Endothelial cell of umbilical vein (primary cell): ENCODE measurements around the gene FRK. TPM values are rescaled to one million over a fixed set of nuclear protein-coding genes. Genes with fewer than 3 reads are reported as not detected.

Experiments used
- BruUV-seq: library from RNA; stranded (reverse); fragments of 400-500 nt; replicated peaks from 2 replicates; lab custom pipeline; 2021; lab: Mats Ljungman, UMichigan
- CTCF ChIA-PET: fragments of 300-600, 350-600 bp; sonication (Branson Sonifier 250); formaldehyde crosslinking; loops from one replicate; lab custom pipeline; 2021; ENCODE audit warnings: antibody characterized with exemption, inconsistent platforms; lab: Charles Lee
- POLR2A ChIA-PET: fragments of 300-600, 350-600 bp; sonication (Branson Sonifier 250); formaldehyde crosslinking; loops from one replicate; lab custom pipeline; 2021; ENCODE audit warnings: antibody characterized with exemption, inconsistent platforms; lab: Charles Lee
- DNase-seq: peaks from one replicate; pipeline ENCODE4 v3.0.0-alpha.2; 2011; ENCODE audit warnings: low read depth, low spot score
- FAIRE-seq: peaks from 2 replicates; lab custom pipeline; 2011; peaks lifted over from hg19 to GRCh38; lab: Jason Lieb, UNC
- H2AFZ ChIP-seq: 2 replicates; pipeline ENCODE4 v1.6.0; 2012; ENCODE audit warnings: low read depth, low read length, control low read depth, inconsistent platforms
- H3K27ac ChIP-seq: 2 replicates; pipeline ENCODE4 v1.5.1; 2011; ENCODE audit warnings: low read depth, mild to moderate bottlenecking, control low read depth, low read length, moderate library complexity; ENCODE audit not compliant: insufficient read depth
- H3K27me3 ChIP-seq, 2 experiments: 2 replicates each; pipeline versions ENCODE4 v1.6.0 to v1.6.1; 2011; ENCODE audit warnings: low read length in 2 of 2, mixed read lengths in 1 of 2; ENCODE audit not compliant: control insufficient read depth in 2 of 2, insufficient read depth in 2 of 2
- H3K36me3 ChIP-seq, 2 experiments: 2 replicates in 1 of 2; 3 replicates in 1 of 2; pipeline ENCODE4 v1.5.1; 2011; ENCODE audit warnings: low read length in 2 of 2, mild to moderate bottlenecking in 1 of 2, moderate library complexity in 1 of 2; ENCODE audit not compliant: control insufficient read depth in 2 of 2, insufficient read depth in 2 of 2; ENCODE audit errors: extremely low read depth in 1 of 2
- H3K4me1 ChIP-seq: 3 replicates; pipeline ENCODE4 v1.5.1; 2011; ENCODE audit warnings: mild to moderate bottlenecking, low read length; ENCODE audit not compliant: control insufficient read depth, insufficient read depth; ENCODE audit errors: extremely low read depth
- H3K4me2 ChIP-seq: 2 replicates; pipeline ENCODE4 v1.6.1; 2011; ENCODE audit warnings: low read length, control low read depth, mixed read lengths; ENCODE audit not compliant: insufficient read depth
- H3K4me3 ChIP-seq, 3 experiments: fragments of 200-600 bp in 1 of 3; sonication (generic), shearing (Covaris generic) in 1 of 3; replicated peaks in 1 of 3; 2 replicates each; pipeline ENCODE4 v1.5.1; 2011 to 2016; ENCODE audit warnings: control low read depth in 3 of 3, low read length in 3 of 3, mild to moderate bottlenecking in 2 of 3, inconsistent platforms in 1 of 3, low read depth in 1 of 3, moderate library complexity in 1 of 3; ENCODE audit not compliant: insufficient read depth in 1 of 3
- H3K79me2 ChIP-seq: 2 replicates; pipeline ENCODE4 v1.6.0; 2012; ENCODE audit warnings: low read length, inconsistent platforms; ENCODE audit not compliant: control insufficient read depth, insufficient read depth
- H3K9ac ChIP-seq: replicated peaks from 2 replicates; pipeline ENCODE3; 2011; ENCODE audit warnings: low read length, control low read depth; ENCODE audit not compliant: insufficient read depth; ENCODE audit errors: extremely low read depth
- H3K9me1 ChIP-seq: replicated peaks from 3 replicates; pipeline ENCODE4 v1.6.0; 2011; ENCODE audit warnings: mild to moderate bottlenecking, low read length; ENCODE audit not compliant: control insufficient read depth, insufficient read depth; ENCODE audit errors: extremely low read depth
- H3K9me3 ChIP-seq: replicated peaks from 2 replicates; pipeline ENCODE4 v1.5.1; 2012; ENCODE audit warnings: low read length, inconsistent platforms; ENCODE audit not compliant: control insufficient read depth, insufficient read depth
- H4K20me1 ChIP-seq: replicated peaks from 2 replicates; pipeline ENCODE3; 2011; ENCODE audit warnings: mild to moderate bottlenecking, low read length; ENCODE audit not compliant: control insufficient read depth, insufficient read depth; ENCODE audit errors: extremely low read depth
- EZH2 ChIP-seq: IDR thresholded peaks from 2 replicates; pipeline ENCODE4 v1.6.1; 2012; ENCODE audit warnings: borderline replicate concordance, low read depth, mild to moderate bottlenecking, moderate library complexity, low read length, inconsistent platforms; ENCODE audit not compliant: severe bottlenecking
- FOS ChIP-seq: IDR thresholded peaks from 2 replicates; pipeline ENCODE4 v1.6.1; 2011; ENCODE audit warnings: mild to moderate bottlenecking, low read length, moderate library complexity, borderline replicate concordance; ENCODE audit not compliant: insufficient read depth
- GATA2 ChIP-seq: IDR thresholded peaks from 2 replicates; pipeline ENCODE4 v1.7.0; 2011; ENCODE audit warnings: low read depth, mild to moderate bottlenecking, moderate library complexity, mixed read lengths, low read length; ENCODE audit not compliant: insufficient read length, insufficient read depth
- JUN ChIP-seq: IDR thresholded peaks from 2 replicates; pipeline ENCODE4 v1.6.1; 2011; ENCODE audit warnings: borderline replicate concordance, low read depth; ENCODE audit not compliant: insufficient read length, insufficient read depth
- MYC ChIP-seq: IDR thresholded peaks from one replicate; pipeline ENCODE4 v1.6.1; 2011; ENCODE audit warnings: mild to moderate bottlenecking, low read depth, low read length
- POLR2A ChIP-seq: IDR thresholded peaks from 2 replicates; pipeline ENCODE4 v1.6.1; 2012; ENCODE audit warnings: low read depth, mild to moderate bottlenecking, control low read depth, low read length
- POLR2AphosphoS5 ChIP-seq: IDR thresholded peaks from 2 replicates; pipeline ENCODE4 v1.6.1; 2012; ENCODE audit warnings: low read depth, mild to moderate bottlenecking, control low read depth, low read length, moderate library complexity; ENCODE audit not compliant: insufficient read depth
- dilution Hi-C: fragments of 300-500 bp; cut with MboI; formaldehyde crosslinking; loops from one replicate; pipeline ENCODE4 v1.15.0; 2019; ENCODE audit warnings: low sequenced_read_pairs; ENCODE audit not compliant: extremely low pct_ligation_motif_present
- intact Hi-C: fragments of 100-400 bp; cut with micrococcal nuclease; formaldehyde crosslinking; loops from one replicate; pipeline ENCODE4 v1.10.0; 2022
- polyA plus RNA-seq, 4 experiments: library from polyadenylated mRNA; depleted of rRNA in 3 of 4; stranded (reverse) in 3 of 4; unstranded in 1 of 4; fragments of >200 nt; gene quantifications; 2 replicates each; pipeline versions ENCODE4 v1.2.1 to v1.2.3, GENCODE V29; 2011 to 2012; ENCODE audit warnings: missing spikeins in 1 of 4
- total RNA-seq: library from RNA; stranded (reverse); gene quantifications from 2 replicates; pipeline ENCODE4 v1.2.3, GENCODE V29; 2021
- TF ChIP-seq, protein P1 (sequence below), 2 donors: IDR thresholded peaks; 1 replicate in 1 of 2; 2 replicates in 1 of 2; pipeline ENCODE4 v1.5.1; 2011; ENCODE audit warnings: low read length in 2 of 2, mild to moderate bottlenecking in 2 of 2, moderate library complexity in 2 of 2, control low read depth in 1 of 2, inconsistent platforms in 1 of 2, low read depth in 1 of 2; ENCODE audit not compliant: insufficient read depth in 1 of 2; ENCODE audit errors: extremely low read depth in 1 of 2
- TF ChIP-seq, protein P2 (sequence below): IDR thresholded peaks from 2 replicates; pipeline ENCODE4 v1.6.1; 2011; ENCODE audit not compliant: insufficient read depth, insufficient read length

The FRK gene
- total and polyA plus RNA-seq, 2 donors (not counting 3 experiments of a cell fraction or from before 2014, with no cell fraction given), result 0.01 TPM; not detected in 1

DNA sequence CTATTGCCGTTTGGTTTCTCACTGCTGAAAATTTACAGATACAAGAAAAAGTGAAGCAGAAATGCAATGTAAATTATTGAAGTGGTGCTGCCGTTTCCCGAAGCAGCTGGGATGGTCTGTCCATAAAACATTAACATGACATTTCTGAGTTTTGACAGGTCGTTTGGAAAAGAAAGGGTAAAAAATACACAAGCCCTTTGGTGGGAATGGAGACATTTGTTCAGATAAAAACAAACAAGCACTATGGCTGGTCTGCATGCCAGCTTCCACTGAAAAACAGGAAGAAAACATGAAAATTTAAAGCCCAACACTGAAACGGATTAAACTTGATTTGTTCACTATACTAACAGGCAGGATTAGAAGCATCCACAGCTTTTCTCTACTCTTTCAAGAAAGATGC lies 155.2 kb downstream of the FRK start:
- Histone ChIP-seq H3K9me3 (no peaks in the 10 kb centered on the region), H4K20me1 (no peaks in the 10 kb centered on the region), H3K9me1 (no peaks in the 10 kb centered on the region), H3K9ac (no peak overlapping the region), H2AFZ (no peak overlapping the region), H3K4me2 (no peak overlapping the region), H3K27ac (no peak overlapping the region), H3K4me1 (no peaks in the 10 kb centered on the region), H3K36me3 (no peaks in the 10 kb centered on the region), H3K4me3 (no peak overlapping the region), H3K79me2 (no peaks in the 10 kb centered on the region), H3K27me3 (no peaks in the 10 kb centered on the region)
- POLR2A ChIA-PET, result no interaction called here
- DNase-seq, result no peak
- intact Hi-C loops, result no loop called here
- FAIRE-seq, result no peak
- dilution Hi-C loops, result no loop called here
- CTCF ChIA-PET, result interaction anchor here (1.6 kb wide), 1 partner anchor 9 kb away, joined by 8 read pairs; no protein-coding TSS in a partner anchor
- TF ChIP-seq POLR2A (no peak), POLR2AphosphoS5 (no peak)
- no TSS peak for BruUV-seq

DNA sequence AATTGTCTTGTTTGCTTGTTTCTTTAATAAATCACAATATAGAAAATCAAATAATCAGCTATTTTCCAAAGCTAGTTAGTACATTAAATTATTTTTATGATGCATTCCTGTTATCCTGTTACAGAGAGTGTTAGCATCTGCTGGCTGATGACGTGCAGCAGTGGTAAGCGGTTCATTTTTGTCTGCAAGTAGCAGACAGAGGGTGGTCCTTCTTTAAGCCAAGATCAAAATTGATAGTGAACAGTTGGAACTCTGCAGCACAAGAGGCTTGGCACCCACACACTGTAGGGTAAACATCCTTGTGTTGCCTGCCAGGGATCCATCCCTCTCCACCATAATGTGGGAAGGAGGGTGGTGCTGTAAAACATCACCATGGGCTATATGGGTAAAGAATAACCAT lies 158.3 kb downstream of the FRK start:
- Histone ChIP-seq H3K9me1 (no peaks in the 10 kb centered on the region), H3K4me3 (no peak overlapping the region), H3K27ac (no peak overlapping the region), H3K27me3 (no peaks in the 10 kb centered on the region), H3K9ac (no peak overlapping the region), H3K4me1 (no peaks in the 10 kb centered on the region), H3K79me2 (no peaks in the 10 kb centered on the region), H2AFZ (no peak overlapping the region), H3K4me2 (no peak overlapping the region), H4K20me1 (no peaks in the 10 kb centered on the region), H3K36me3 (no peaks in the 10 kb centered on the region), H3K9me3 (no peaks in the 10 kb centered on the region)
- DNase-seq (no peak), FAIRE-seq (no peak)
- dilution Hi-C loops, result no loop called here
- ChIA-PET POLR2A (no interaction called here), CTCF (no interaction called here)
- no TSS peak for BruUV-seq
- intact Hi-C loops, result no loop called here
- no peak for TF ChIP-seq GATA2
- TF ChIP-seq FOS, result no peak
- no peak for TF ChIP-seq JUN
- no peak for TF ChIP-seq POLR2AphosphoS5
- TF ChIP-seq, protein P1, sequence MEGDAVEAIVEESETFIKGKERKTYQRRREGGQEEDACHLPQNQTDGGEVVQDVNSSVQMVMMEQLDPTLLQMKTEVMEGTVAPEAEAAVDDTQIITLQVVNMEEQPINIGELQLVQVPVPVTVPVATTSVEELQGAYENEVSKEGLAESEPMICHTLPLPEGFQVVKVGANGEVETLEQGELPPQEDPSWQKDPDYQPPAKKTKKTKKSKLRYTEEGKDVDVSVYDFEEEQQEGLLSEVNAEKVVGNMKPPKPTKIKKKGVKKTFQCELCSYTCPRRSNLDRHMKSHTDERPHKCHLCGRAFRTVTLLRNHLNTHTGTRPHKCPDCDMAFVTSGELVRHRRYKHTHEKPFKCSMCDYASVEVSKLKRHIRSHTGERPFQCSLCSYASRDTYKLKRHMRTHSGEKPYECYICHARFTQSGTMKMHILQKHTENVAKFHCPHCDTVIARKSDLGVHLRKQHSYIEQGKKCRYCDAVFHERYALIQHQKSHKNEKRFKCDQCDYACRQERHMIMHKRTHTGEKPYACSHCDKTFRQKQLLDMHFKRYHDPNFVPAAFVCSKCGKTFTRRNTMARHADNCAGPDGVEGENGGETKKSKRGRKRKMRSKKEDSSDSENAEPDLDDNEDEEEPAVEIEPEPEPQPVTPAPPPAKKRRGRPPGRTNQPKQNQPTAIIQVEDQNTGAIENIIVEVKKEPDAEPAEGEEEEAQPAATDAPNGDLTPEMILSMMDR (IDR thresholded peaks at IDR 0.05; ENCODE audit: extremely low read depth in 1 of 2, insufficient read depth in 1 of 2, low read depth in 1 of 2, low read length in 2 of 2), result no peak
- TF ChIP-seq, protein P2, sequence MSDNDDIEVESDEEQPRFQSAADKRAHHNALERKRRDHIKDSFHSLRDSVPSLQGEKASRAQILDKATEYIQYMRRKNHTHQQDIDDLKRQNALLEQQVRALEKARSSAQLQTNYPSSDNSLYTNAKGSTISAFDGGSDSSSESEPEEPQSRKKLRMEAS, result no peak
- TF ChIP-seq EZH2, result no peak
- TF ChIP-seq MYC, result no peak
- no peak for TF ChIP-seq POLR2A
